ENCODE data around the gene CSNK1G1. TPM values are rescaled to one million over a fixed set of nuclear protein-coding genes. Genes with fewer than 3 reads are reported as not detected.
A peak's percentile ranks its signal among the peaks of the same experiment; 100 is the strongest.
"Not testable (repeated sequence)": the region's sequence is repeated elsewhere in the genome, so short reads cannot be mapped to it uniquely, and the experiment has no call there.

Gene CSNK1G1
- total RNA-seq, 8 experiments from 2014 or later = 12.3 to 30.8 (median 25.4) TPM

DNA sequence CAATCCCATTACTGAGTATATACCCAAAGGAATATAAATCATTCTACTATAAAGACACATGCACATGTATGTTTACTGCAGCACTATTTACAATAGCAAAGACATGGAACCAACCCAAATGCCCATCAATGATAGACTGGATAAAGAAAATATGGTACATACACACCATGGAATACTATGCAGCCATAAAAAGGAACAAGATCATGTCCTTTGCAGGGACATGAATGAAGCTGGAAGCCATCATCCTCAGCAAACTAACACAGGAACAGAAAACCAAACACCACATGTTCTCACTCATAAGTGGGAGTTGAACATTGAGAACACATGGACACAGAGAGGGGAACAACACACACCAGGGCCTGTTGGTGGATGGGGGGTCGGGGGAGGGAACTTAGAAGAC, 134.1 kb downstream of the CSNK1G1 start:
- WGBS, 10 experiments = no CpG with 5 or more reads among the region's 1 CpG

GRCh38 chr15:64217429-64217750, 138.6 kb downstream of the CSNK1G1 start:
- not testable (repeated sequence) for ATAC-seq (replicated peaks in 6 of 8); H3K4me3 ChIP-seq; H3K4me1 ChIP-seq (replicated peaks in 1 of 2); H3K27ac ChIP-seq
- 94 to 100% (median 100%) methylated on average over 1 to 5 of the region's 5 CpGs; no CpG with 5 or more reads in 4 of the 10 experiments for WGBS, 10 experiments
- in situ Hi-C loops (cut with MboI; ENCODE audit: low pct_unique_long_range_greater_than_20kb in 2 of 9, low sequenced_read_pairs in 9 of 9, unreplicated experiment in 9 of 9) = loop anchor here in 3 of 9 experiments (10.0 to 25.0 kb wide), 2 partner anchors 137 to 145 kb away; partner anchors contain the start of gene CSNK1G1 (in 3 of the 3)

More for the DNA sequence above, 134.1 kb downstream of the CSNK1G1 start:
- not testable (repeated sequence) for H3K4me1 ChIP-seq (replicated peaks in 1 of 2); H3K27ac ChIP-seq; H3K4me3 ChIP-seq; ATAC-seq (replicated peaks in 6 of 8)
- in situ Hi-C loops (cut with MboI; ENCODE audit: low pct_unique_long_range_greater_than_20kb in 2 of 9, low sequenced_read_pairs in 9 of 9, unreplicated experiment in 9 of 9) = loop anchor here in 2 of 9 experiments (25.0 kb wide), 1 partner anchor 140 kb away; the partner anchor contains the start of gene CSNK1G1 (in 2 of the 2)

GRCh38 chr15:64216730-64217428, 139.1 kb downstream of the CSNK1G1 start:
- in situ Hi-C loops (cut with MboI; ENCODE audit: low pct_unique_long_range_greater_than_20kb in 2 of 9, low sequenced_read_pairs in 9 of 9, unreplicated experiment in 9 of 9) = loop anchor here in 3 of 9 experiments (10.0 to 25.0 kb wide), 2 partner anchors 138 to 145 kb away; partner anchors contain the start of gene CSNK1G1 (in 3 of the 3)
- Histone ChIP-seq H3K4me1 (replicated peaks in 1 of 2) (no peaks in the 10 kb centered on the region), H3K27ac (no peak overlapping the region), H3K4me3 (no peak overlapping the region)
- ATAC-seq (replicated peaks in 6 of 8) = peak in 2 of 8 experiments; percentile 27 to 64
- WGBS, 10 experiments = 0 to 100% (median 83%) methylated on average over 1 to 2 of the region's 2 CpGs

- H3K27ac ChIP-seq = no peak overlapping the region
- H3K4me1 ChIP-seq (replicated peaks in 1 of 2) = no peaks in the 10 kb centered on the region
- H3K4me3 ChIP-seq = no peak overlapping the region
- 22 to 92% (median 77%) methylated on average over 1 to 3 of the region's 3 CpGs; no CpG with 5 or more reads in 2 of the 10 experiments for WGBS, 10 experiments
- in situ Hi-C loops (cut with MboI; ENCODE audit: low pct_unique_long_range_greater_than_20kb in 2 of 9, low sequenced_read_pairs in 9 of 9, unreplicated experiment in 9 of 9) = loop anchor here in 3 of 9 experiments (10.0 to 25.0 kb wide), 2 partner anchors 139 to 146 kb away; partner anchors contain the start of gene CSNK1G1 (in 3 of the 3)
- ATAC-seq (replicated peaks in 6 of 8) = no peak
Observed at GRCh38 chr15:64216196-64216595, 139.8 kb downstream of the CSNK1G1 start.

- WGBS, 10 experiments = 80 to 100% (median 100%) methylated on average over 1 to 3 of the region's 3 CpGs
- no peak for ATAC-seq (replicated peaks in 6 of 8)
- H3K27ac ChIP-seq = no peak overlapping the region
- H3K4me1 ChIP-seq (replicated peaks in 1 of 2) = no peaks in the 10 kb centered on the region
- no peak overlapping the region for H3K4me3 ChIP-seq
- in situ Hi-C loops (cut with MboI; ENCODE audit: low pct_unique_long_range_greater_than_20kb in 2 of 9, low sequenced_read_pairs in 9 of 9, unreplicated experiment in 9 of 9) = loop anchor here in 3 of 9 experiments (10.0 to 25.0 kb wide), 2 partner anchors 141 to 149 kb away; partner anchors contain the start of gene CSNK1G1 (in 3 of the 3)
Observed at GRCh38 chr15:64213646-64214045, 142.3 kb downstream of the CSNK1G1 start.

DNA sequence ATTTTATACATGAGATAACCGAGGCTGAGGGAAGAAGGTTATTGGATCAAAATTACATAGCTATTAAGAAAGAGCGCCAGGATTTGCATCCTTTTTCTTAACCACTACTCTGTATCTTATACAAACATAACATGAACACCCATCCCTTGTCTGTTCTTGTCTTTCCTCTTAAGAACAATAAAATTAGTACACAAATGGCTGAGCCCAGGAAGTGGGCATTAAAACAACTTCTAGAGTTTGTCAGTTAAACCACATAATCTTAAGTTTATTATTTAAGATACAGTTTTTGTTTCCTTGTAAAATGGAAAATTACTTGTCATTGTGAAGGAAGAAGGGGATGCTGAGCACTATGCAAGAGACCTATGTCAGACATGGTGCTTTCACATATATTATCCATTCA, 144.3 kb downstream of the CSNK1G1 start:
- WGBS, 10 experiments = 83 to 100% (median 100%) methylated on average over 1 to 2 of the region's 2 CpGs; no CpG with 5 or more reads in 1 of the 10 experiments
- ATAC-seq (replicated peaks in 6 of 8) = no peak
- Histone ChIP-seq H3K27ac (no peak overlapping the region), H3K4me3 (no peak overlapping the region), H3K4me1 (replicated peaks in 1 of 2) (no peaks in the 10 kb centered on the region)
- in situ Hi-C loops (cut with MboI; ENCODE audit: low pct_unique_long_range_greater_than_20kb in 2 of 9, low sequenced_read_pairs in 9 of 9, unreplicated experiment in 9 of 9) = loop anchor here in 3 of 9 experiments (10.0 to 25.0 kb wide), 2 partner anchors 143 to 151 kb away; partner anchors contain the start of gene CSNK1G1 (in 3 of the 3)

GRCh38 chr15:64210371-64210770, 145.6 kb downstream of the CSNK1G1 start:
- WGBS, 10 experiments = 0 to 100% (median 83%) methylated on average over 1 to 2 of the region's 2 CpGs; no CpG with 5 or more reads in 1 of the 10 experiments
- no peak for ATAC-seq (replicated peaks in 6 of 8)
- H3K4me1 ChIP-seq (replicated peaks in 1 of 2) = no peaks in the 10 kb centered on the region
- in situ Hi-C loops (cut with MboI; ENCODE audit: low pct_unique_long_range_greater_than_20kb in 2 of 9, low sequenced_read_pairs in 9 of 9, unreplicated experiment in 9 of 9) = loop anchor here in 3 of 9 experiments (10.0 to 25.0 kb wide), 2 partner anchors 144 to 152 kb away; partner anchors contain the start of gene CSNK1G1 (in 3 of the 3)
- H3K27ac ChIP-seq = no peak overlapping the region
- no peak overlapping the region for H3K4me3 ChIP-seq

DNA sequence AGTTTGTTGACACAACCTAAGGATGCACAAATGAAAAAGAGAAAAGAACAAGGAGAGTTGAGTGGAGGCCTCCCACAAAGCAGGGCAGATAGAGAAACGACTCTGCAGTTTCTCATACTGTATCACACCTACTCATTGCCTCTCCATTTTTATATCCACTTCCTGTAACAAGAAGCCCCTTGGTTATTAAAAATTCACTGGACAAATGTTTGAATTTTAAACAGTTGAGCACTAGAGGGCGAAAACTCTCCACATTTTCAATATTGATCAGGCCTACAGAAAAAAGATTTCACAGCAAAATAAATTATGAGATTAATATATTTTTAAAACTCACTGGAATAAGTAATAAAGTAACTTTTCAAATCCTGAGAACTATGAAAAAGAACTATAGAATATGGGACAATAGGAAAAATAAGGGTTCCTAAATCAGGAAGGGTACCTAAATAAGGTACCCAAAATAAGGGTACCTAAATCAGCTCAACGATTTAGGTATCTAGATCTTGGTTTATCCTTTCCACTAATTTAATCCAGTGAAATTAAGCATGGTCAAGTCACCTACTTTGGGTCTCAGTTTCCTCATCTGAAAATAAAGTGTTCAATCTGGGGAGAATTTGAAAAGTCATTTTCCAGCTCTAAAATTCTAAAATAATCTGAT, 146.2 kb downstream of the CSNK1G1 start:
- in situ Hi-C loops (cut with MboI; ENCODE audit: low pct_unique_long_range_greater_than_20kb in 2 of 9, low sequenced_read_pairs in 9 of 9, unreplicated experiment in 9 of 9) = loop anchor here in 3 of 9 experiments (10.0 to 25.0 kb wide), 2 partner anchors 145 to 152 kb away; partner anchors contain the start of gene CSNK1G1 (in 3 of the 3)
- no peak overlapping the region for H3K4me3 ChIP-seq
- peak in 3 of 8 experiments; percentile 25 to 68 (median 39) for ATAC-seq (replicated peaks in 6 of 8)
- 7 to 92% (median 55%) methylated on average over 1 to 3 of the region's 3 CpGs for WGBS, 10 experiments
- H3K4me1 ChIP-seq (replicated peaks in 1 of 2) = no peaks in the 10 kb centered on the region
- no peak overlapping the region for H3K27ac ChIP-seq

GRCh38 chr15:64205202-64205601, 150.8 kb downstream of the CSNK1G1 start:
- Histone ChIP-seq H3K4me3 (no peak overlapping the region), H3K4me1 (replicated peaks in 1 of 2) (no peaks in the 10 kb centered on the region), H3K27ac (no peak overlapping the region)
- in situ Hi-C loops (cut with MboI; ENCODE audit: low pct_unique_long_range_greater_than_20kb in 2 of 9, low sequenced_read_pairs in 9 of 9, unreplicated experiment in 9 of 9) = loop anchor here in 2 of 9 experiments (25.0 kb wide), 1 partner anchor 157 kb away; the partner anchor contains the start of gene CSNK1G1 (in 2 of the 2)
- no peak for ATAC-seq (replicated peaks in 6 of 8)

DNA sequence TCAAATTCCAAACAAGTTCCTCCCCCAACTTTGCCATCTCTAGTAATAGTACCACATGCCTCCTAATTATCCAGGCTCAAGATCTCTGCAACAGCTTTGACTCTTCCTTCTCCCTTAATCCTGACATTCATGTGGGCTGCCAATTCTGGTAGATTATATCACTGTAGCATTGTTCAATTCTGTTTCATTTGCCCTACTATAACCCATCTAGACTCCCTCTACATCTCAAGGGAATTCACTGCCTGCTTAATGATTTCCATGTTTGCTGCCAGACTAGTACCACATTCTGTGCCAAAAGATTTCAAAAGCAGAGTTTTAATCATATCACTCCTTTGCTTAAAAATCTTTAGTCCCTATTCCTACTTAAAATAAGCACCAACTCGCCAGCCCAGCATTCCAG, 158.5 kb downstream of the CSNK1G1 start:
- Histone ChIP-seq H3K4me1 (replicated peaks in 1 of 2) (no peaks in the 10 kb centered on the region), H3K4me3 (no peak overlapping the region), H3K27ac (no peak overlapping the region)
- WGBS, 10 experiments = 60 to 92% (median 88%) methylated on average over 1 of the region's 1 CpG; no CpG with 5 or more reads in 4 of the 10 experiments
- in situ Hi-C loops (cut with MboI; ENCODE audit: low pct_unique_long_range_greater_than_20kb in 2 of 9, low sequenced_read_pairs in 9 of 9, unreplicated experiment in 9 of 9) = no loop called here
- no peak for ATAC-seq (replicated peaks in 6 of 8)

DNA sequence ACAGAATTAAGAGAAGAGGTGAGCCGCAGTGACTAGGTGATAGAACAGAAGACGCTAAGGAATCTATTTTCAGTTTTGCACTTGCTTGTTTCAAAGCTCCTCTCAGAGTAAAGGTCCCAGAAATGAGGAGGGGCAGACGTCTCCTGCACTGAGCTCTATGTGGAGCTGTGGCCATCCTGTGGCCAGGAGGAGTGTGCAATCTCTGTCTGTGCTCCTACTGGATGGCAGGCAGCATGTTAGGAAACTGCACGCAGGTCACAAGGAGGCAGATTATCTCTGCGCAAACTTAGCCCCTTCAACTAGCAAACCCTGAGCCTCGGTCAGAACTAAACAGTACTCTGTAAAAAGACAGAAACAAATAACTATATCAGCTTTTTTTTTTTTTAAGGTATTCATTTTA, 162.0 kb downstream of the CSNK1G1 start:
- ATAC-seq (replicated peaks in 6 of 8) = peak in 1 of 8 experiments; percentile 24
- in situ Hi-C loops (cut with MboI; ENCODE audit: low pct_unique_long_range_greater_than_20kb in 2 of 9, low sequenced_read_pairs in 9 of 9, unreplicated experiment in 9 of 9) = no loop called here
- H3K27ac ChIP-seq = no peak overlapping the region
- no peaks in the 10 kb centered on the region for H3K4me1 ChIP-seq (replicated peaks in 1 of 2)
- no peak overlapping the region for H3K4me3 ChIP-seq
- WGBS, 10 experiments = 82 to 100% (median 96%) methylated on average over 1 to 5 of the region's 6 CpGs

DNA sequence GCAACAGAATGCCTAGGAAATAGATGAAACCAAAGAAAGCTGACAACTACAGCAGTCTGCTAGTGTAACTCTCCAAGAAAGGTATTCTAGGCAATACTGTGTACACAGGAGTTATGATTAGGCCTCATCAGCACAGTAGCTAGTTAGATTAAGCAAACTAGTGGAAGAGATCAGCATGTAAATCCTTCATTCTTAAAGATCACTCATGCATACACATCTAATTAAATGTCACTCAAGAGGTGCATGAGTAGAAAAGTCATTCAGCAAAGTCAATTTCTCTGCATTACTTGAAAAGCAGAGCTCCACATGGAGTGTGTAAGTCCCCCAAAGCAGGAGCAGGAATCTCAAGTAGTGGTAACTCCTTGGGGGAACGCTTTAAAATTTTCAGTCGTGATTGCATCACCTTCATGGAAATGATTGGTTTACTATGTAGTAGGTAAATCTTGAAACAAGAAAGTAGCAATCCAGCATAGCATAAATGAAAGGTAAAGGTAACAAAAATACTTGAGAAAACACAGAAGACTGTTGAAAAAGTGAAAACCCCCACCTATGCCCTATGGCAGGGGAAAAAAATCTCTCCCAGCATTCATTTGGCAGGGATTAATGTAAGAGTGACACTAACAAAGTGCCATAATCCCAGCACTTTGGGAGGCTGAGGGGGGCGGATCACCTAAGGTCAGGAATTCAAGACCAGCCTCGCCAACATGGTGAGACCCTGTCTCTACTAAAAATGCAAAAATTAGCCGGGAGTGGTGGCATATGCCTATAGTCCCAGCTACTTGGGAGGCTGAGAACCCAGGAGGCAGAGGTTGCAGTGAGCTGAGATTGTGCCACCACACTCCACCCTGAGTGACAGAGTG, 163.8 kb downstream of the CSNK1G1 start:
- H3K27ac ChIP-seq = no peak overlapping the region
- ATAC-seq (replicated peaks in 6 of 8) = no peak
- in situ Hi-C loops (cut with MboI; ENCODE audit: low pct_unique_long_range_greater_than_20kb in 2 of 9, low sequenced_read_pairs in 9 of 9, unreplicated experiment in 9 of 9) = no loop called here

More for the DNA sequence above, 163.8 kb downstream of the CSNK1G1 start:
- no peaks in the 10 kb centered on the region for H3K4me1 ChIP-seq (replicated peaks in 1 of 2)
- WGBS, 10 experiments = 72 to 100% (median 95%) methylated on average over 1 to 5 of the region's 5 CpGs
- H3K4me3 ChIP-seq = no peak overlapping the region
